Measurements from ENCODE around the gene RNU1-4.
"Not testable (repeated sequence)": the region's sequence is repeated elsewhere in the genome, so short reads cannot be mapped to it uniquely, and the experiment has no call there.

DNA sequence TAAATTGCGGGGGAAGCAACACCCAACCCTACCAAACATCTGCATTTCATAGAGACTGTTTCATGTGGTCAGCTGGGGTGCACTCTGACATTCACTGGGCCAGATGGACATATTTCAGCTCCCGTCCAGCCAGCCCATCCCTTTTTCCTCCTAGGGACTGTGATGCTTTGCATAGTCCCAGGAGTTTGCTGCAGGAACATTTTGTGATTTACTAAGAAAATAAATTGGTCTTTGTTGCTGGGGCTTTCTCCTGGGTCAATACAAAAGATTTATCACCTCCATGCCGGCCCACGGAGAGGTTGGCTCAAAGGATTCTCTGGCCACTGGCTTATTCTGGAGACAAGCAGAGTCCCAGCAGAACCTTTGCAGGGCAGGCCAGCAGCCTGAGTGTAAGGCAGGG, 46.0 kb downstream of the RNU1-4 start:
- TF ChIP-seq CTCF (conservative IDR thresholded peaks at IDR 0.05 in 1 of 2, IDR thresholded peaks at IDR 0.05 in 1 of 2; ENCODE audit: low read depth in 1 of 2, low read length in 2 of 2); EZH2 (IDR thresholded peaks at IDR 0.05; ENCODE audit: low read length, missing control alignments): not testable (repeated sequence)
